GM12892 (cell line): Measurements from ENCODE around the gene TMEM9B.

Source experiments
- POLR2A ChIP-seq: IDR thresholded peaks from 2 replicates; pipeline ENCODE4 v1.6.1; 2011; ENCODE audit warnings: low read depth, low read length, control low read depth
- POLR2AphosphoS5 ChIP-seq: IDR thresholded peaks from 2 replicates; pipeline ENCODE4 v1.6.1; 2011; ENCODE audit warnings: low read depth, low read length, control low read depth

- peak; percentile 75 for TF ChIP-seq POLR2A
- TF ChIP-seq POLR2AphosphoS5, result peak; percentile 55
Observed at GRCh38 chr11:8964324-8965320, at the start of gene TMEM9B.
